Limb (tissue), 2 donors: Measurements from ENCODE around the gene ZNF490.
"Not testable (repeated sequence)": the region's sequence is repeated elsewhere in the genome, so short reads cannot be mapped to it uniquely, and the experiment has no call there.

Experiments used
- DNase-seq, 2 donors: peaks; one replicate each; pipeline ENCODE4 v3.0.0-alpha.2; 2016; ENCODE audit errors: extremely low spot score in 2 of 2

The ZNF490 gene

DNA sequence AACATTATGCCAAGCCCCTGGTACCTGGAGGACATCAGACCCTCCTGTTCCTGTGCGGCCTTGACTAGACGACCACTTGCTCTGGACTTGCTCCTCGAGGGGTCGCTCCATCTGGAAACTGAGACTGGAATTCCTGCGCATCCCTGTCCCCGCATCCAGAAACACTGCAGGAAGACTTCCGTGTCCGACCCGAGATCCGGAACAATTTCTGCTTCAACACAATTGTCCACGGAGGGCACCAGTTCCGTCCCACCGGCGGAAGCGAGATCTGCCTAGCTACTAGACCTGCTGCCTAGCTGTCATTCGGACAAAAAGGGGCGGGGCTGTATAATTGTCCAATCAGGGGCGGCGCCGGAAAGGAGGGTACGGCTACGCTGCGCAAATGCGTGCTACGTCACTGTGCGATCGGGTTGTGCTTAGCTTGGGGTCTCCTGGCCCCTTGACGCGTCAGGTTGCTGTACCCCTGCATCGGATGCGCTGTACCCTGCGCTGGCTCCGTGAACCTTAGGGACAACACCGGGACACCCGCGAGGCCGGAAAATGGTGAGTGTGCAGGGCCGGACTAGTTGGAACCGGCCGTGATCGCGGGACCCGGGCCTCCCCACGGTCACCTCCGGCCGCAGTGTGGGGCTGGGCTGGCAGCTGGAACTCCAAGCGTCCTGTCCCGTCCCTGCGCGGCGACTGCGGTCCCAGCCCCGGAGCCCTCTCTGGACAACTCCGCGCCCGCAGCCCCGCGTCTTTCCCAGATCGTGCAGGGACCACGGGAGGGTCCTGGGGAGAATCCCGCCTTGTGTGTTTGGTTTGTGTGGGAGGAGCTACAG, at the start of gene ZNF490, which contains the start of gene ZNF791:
Gene ZNF490 (minus strand): TSS at position 274 of the 821 bp plus-strand sequence. CDS start 133 bp downstream, at position 141.
Gene ZNF791 (plus strand): TSS at position 381 of the 821 bp plus-strand sequence. CDS start 160 bp downstream, at position 541.
- DNase-seq = peak; percentile 97 to 98

DNA sequence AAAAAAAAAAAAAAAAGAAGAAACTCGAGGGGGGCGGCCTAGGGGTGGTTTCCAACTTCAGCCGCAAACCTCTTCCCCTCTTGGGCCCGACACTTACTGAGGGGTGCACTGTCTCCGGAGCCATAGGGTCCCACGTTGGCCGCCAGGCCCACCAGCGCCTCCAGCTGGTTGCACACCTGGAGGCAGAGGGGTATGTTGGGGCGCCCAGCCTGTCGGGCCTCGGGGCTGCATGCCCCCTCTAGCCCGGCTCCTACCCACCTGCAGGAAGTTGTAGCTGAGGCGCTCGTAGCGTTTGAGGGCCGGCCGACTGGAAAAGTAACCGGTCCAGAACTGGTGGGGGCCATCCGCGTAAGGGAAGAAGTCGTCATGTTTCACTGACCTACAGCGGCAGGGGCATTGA, 47.4 kb upstream of the ZNF490 start:
- DNase-seq = no peak

DNA sequence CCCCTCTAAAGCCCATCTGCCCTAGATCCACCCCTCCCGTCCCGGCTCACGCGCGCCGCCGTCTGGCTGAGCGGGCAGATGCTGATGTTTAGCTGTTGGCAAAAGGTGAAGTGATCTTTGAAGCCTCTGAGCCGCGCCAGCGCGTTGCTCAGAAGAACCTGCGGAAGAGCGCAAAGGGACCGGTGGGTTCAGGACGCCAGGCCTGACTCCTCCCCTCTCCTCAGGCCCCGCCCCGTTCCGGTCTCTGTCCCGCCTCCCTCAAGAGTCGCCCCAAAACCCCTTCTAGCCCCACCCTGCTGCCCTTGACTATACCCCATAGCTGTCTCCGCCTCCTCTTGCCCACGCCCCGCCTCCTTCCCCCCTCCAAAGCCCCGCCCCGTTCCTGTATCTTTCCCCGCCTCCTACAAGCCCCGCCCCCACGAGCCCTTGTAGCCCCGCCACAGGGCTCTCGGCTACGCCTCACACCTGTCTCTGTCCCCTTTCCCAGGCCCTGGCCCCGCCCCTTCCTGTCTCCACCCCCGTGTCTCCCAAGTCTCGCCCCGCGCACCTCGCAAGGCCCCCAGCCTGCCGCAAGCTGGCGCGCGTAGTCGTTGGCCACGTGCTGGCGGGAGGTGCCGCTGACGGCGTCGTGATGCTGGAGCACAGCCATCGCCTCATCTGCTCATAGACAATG, 46.4 kb upstream of the ZNF490 start:
- DNase-seq = no peak

DNA sequence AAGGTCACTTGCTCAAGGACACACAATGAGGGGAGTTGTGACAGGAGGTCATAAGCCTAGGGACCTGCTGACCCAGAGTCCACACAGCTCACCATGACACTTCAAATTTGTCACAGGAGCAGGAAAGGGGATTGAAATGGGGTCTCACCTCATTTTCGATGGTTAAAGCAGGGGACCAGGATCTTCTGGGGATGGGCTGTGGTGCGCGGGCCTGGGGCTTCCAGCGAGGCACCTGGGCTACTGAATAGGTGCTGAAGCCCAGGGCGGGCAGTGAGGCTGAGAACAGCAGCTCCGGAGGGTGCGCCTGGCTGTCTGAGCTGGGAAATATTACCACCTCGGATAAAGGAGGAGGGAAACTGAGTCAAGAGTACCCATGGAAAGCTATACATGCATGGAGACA, 44.9 kb upstream of the ZNF490 start:
- no peak for DNase-seq

DNA sequence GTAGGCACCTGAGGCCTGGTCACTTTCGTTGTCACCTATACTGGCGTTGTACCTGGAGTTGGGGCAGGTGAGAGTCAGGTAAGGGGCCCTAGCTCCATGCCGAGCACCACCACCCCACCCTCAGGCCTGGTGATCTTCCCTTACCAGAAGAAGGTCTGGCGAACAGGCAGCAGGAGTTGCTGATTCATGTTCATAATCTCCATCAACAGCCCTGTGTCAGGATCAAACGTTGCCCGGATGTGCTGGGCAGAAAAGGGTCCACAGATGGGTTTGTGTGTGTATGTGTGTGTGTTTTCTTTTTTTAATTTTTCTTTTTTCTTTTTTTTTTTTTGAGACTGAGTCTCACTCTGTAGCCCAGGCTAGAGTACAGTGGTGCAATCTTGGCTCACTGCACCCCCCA, 41.6 kb upstream of the ZNF490 start:
- DNase-seq = no peak

DNA sequence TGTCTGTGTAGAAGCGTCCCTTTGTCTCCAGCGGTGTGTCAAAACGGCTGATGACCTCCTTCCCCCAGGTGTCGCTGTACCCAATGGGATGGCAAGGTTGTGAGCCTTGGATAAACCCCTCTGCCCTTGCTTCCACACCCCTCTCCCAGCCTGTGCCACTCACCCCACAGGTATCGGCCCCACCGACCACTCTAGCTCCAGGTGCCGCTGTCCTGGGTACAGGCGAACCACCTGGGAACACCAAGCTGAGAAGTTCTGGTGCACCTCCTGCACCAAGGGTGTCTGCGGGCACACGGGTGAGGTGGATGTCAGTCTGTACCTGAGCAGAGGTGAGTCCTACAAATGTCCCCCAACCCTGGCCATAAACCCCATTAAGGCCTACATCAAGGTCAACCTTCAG, 39.3 kb upstream of the ZNF490 start:
- no peak for DNase-seq

DNA sequence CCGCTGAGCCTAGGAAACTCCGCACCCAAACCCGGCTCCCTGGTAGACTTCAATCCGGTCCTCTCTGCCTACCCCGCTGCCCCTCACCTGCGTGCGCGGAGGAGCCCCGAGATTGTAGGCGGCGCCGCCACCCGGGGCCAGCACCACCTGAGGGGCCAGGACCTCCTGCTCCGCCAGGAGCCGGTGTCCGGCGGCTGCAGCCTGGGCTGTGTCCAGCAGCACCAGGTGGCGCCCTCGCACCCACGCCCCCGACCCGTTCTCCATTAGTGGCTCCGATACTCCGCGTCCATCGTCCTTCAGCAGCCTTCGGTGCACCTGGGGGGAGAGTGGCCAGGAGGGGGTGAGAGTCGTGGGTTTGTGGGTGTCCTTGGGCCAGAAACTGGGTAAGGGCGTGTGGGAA, 37.5 kb upstream of the ZNF490 start:
- no peak for DNase-seq

DNA sequence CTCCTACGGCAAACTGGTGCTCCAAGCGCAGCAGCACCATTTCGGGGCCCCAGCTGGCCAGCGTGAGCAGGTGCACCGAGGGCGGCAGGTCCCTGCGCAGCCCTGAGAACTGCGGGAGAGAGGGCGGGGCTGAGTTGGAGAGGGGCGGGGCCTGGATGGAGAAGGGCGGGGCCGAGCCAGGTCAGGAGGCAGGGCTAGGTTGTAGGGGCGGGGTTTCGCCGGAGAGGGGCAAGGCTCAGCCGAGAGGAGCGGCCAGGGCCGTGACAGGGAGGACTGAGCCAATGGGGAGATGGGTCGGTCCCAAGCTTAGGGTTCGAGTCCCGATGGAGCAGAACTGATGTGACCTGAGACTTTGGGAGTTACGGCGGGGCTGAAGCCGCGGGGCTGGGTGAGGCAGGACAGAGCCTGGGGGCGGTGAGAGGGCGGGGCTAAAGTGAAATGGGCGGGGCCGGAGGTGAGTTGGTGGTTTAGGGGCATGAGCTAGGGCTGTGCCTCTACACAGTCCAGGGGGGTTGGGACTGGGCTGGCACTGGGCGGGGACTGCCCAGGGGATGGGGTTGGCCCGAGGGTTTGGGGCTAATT, 37.0 kb upstream of the ZNF490 start:
- DNase-seq = peak in 1 of 2 donors; percentile 66

DNA sequence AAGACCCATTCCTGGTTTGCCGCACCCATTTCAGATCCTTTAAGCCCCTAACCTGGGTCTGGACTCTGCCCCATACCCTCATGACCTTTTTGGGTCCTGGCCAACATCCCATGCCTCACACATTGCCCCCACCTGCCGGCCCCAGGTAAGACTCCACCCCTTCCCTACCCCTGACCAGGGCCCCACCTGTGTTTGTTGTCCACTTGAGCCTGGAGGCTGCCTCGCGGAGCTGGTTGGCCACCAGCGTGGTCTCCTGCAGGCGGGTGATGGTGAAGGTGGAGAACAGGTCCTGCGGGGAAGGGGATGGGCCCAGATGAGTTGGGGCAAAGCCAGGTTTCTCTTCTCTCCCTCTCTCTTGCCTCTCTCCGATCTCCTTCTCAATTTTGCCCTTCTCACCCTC, 36.4 kb upstream of the ZNF490 start:
- no peak for DNase-seq

DNA sequence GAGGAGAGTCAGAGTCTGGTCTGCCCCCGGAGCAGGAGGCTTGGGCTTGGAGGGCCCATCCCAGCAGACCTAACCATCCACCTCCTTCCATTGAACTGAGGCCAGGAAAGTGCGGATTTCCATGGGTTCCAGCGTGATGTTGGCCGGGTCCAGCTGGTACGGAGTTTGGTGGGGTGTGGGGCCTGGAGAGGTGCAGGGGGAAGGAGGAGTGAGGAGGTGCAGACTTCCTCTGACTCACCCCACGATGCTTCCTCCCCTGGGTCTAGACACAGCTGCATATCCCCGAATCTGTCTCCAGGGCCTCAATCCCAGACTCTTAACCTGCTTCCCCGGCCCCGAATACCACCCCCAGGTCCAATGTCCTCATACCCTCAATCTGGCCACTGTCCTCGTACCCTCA, 35.9 kb upstream of the ZNF490 start:
- DNase-seq = no peak

DNA sequence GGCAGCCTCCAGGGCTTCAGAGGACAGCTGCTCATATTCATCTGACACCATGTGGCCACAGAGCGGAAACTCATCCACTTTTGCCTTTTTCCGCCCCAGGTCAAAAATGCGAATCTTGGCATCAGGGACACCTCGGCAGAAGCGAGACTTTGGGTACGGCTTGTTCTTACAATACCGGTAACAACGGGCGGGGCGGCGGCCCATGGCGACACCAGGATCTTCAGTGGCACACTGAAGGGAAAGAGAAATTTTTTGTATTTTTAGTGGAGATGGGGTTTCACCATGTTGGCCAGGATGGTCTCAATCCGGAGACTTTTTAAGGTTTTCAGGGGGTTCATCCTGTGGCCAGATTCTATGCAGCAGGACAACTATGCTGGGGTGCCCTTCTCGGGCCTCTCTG, 33.1 kb upstream of the ZNF490 start:
- not testable (repeated sequence) for DNase-seq

DNA sequence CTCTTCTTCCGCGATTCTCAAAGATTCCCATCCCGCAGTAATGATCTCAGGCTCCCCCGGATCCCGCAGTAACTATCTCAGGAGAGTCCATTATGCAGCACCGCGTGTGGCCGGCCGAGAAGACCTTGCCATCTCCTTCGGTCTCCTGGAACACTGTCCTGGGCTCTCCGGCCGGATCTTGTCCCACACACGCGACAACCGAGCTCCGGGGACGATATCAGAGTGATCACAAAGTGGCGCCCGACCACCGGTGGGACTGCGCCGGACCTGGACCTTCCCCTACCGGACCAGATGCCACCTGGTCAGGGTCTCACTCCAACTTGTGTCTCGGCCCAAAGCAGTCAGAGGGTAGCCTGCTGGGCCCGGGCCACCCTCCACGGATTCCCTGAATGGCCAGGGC, 31.9 kb upstream of the ZNF490 start:
- DNase-seq = no peak

DNA sequence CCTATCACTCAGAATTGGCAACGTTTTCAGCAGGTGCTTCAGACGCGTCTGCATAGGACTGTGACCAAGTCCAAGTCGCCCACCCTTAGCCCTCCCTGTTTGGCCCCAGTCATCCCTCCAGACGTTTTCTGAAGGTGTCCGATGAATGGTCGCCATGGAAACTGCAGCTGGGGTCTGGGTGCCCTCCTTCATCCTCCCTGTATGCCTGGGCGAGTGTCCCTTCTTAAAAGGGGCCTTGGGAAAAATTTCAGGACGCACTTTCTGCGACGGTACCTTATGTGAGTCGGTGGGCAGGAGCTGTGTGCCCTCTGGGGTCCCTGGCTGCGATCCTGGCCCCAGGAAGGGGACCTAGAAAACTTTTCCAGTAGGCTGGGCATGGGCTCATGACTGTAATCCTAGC, 30.8 kb upstream of the ZNF490 start:
- no peak for DNase-seq

DNA sequence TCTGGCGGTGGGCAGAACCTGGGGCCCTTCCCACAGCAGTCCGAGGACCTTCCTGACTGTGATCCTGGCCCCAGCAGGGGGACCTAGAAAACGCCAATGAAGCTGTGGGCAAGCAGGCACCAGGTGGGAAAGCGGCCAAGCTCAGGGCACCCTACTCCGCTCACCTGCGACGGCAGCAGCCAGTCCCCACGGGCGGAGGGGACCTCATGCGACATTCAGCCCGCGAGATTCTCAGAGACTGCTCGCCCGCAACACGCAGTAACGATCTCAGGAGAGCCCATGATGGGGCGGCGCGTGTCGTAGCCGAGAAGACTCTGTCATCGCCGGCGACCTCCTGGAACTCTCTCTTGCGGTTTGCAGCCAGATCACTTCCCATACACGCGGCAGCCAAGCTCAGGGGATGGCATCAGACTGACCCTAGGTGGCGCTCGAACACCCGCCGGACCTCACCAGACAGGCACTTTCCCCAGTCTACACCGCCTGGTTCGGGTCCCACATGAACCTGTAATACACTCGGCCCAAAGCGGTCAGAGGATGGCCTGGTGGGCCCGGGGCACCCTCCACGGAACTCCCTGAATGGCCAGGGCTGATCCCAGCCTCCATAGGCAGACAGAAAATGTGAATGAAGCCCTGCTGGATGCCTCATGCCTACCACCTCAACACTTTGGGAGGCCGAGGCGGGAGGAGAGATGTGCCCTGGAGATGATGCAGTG, 29.4 kb upstream of the ZNF490 start:
- DNase-seq = peak; percentile 51 to 82

DNA sequence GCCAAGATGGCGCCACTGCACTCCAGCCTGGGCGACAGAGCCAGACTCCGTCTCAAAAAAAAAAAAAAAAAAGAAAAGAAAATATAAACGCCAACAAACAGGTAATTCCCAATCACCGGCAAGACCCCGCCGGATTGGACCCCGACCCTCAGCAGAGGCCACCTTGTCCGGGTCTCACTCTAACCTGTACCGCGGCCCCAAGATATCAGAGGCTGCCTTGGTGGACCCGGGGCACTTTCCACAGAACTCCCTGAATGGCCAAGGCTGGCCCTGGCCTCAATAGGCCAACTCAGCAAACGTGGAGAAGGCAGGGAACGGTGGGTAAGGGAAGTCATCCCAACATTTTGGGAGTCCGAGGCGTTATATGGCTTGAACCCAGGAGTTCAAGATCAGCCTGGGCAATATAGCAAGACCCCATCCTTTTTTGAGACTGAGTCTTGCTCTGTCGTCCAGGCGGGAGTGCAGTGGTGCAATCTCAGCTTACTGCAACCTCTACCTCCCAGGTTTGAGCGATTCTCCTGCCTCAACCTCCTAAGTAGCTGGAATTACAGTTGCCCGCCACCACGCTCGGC, 28.1 kb upstream of the ZNF490 start:
- no peak for DNase-seq

DNA sequence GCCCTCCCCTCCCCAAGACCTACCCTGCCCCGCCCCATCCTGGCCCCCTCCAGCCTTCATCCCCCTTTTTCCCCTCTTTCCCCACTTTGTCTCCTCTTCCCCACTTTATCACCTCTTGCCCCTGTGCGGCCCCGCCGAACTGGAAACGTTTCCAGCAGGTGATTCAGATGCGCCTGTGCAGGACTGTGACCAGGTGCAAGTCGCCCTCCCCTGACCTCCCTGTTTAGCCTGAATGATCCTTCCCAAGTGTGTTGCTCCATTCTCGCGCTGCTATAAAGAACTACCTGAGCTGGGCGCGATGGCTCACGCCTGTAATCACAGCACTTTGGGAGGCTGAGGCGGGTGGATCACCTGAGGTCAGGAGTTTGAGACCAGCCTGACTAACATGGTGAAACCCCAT, 26.0 kb upstream of the ZNF490 start:
- DNase-seq = no peak

DNA sequence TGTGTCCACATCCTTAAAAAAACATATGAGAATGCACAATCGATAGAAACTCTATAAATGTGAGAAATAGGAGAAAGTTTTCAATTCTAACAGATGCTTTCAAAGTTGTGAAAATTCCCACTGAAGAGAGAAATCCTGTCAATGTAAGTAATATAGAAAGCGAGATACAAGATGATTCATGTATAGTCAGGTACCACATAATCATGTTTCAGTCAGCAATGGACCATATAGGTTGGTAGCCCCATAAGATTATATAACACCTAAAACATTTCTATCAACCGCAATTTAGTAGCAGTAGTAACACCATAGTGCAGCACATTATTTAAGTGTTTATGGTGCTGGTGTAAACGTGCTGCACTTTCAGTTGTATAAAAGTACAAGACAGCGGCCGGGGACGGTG, 18.6 kb upstream of the ZNF490 start:
- no peak for DNase-seq

DNA sequence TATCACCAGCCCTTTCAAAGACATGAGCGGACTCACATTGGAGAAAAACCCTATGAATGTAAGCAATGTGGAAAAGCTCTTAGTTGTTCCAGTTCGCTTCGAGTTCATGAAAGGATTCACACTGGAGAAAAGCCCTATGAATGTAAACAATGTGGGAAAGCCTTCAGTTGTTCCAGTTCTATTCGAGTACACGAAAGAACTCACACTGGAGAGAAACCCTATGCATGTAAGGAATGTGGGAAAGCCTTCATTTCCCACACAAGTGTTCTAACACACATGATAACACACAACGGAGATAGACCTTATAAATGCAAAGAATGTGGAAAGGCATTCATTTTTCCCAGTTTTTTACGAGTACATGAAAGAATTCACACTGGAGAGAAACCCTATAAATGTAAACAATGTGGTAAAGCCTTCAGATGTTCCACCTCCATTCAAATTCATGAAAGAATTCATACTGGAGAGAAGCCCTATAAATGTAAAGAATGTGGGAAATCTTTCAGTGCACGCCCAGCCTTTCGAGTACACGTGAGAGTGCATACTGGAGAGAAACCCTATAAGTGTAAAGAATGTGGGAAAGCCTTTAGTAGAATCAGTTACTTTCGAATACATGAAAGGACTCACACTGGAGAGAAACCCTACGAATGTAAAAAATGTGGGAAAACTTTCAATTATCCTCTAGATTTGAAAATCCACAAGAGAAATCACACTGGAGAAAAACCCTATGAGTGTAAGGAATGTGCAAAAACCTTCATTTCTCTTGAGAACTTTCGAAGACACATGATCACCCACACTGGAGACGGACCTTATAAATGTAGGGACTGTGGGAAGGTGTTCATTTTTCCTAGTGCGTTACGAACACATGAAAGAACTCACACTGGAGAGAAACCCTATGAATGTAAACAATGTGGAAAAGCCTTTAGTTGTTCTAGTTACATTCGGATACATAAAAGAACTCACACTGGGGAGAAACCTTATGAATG, 17.7 kb upstream of the ZNF490 start:
- no peak for DNase-seq

DNA sequence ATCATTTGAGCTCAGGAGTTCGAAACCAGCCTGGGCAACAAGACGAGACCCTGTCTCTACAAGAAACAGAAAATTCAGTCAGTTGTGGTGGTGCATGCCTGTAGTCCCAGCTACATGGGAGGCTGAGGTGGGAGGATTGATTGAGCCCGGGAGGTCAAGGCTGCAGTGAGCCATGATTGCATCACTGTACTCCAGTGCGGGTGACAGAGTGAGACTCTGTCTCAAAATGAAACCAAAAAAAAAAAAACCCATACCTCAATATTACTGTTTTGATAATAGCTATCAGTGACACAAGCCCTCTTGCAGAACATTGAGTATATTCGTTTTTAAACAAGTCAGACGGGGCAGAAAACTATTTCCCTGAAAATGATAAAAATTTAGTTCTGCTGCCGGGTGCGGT, 16.3 kb upstream of the ZNF490 start:
- DNase-seq = no peak

DNA sequence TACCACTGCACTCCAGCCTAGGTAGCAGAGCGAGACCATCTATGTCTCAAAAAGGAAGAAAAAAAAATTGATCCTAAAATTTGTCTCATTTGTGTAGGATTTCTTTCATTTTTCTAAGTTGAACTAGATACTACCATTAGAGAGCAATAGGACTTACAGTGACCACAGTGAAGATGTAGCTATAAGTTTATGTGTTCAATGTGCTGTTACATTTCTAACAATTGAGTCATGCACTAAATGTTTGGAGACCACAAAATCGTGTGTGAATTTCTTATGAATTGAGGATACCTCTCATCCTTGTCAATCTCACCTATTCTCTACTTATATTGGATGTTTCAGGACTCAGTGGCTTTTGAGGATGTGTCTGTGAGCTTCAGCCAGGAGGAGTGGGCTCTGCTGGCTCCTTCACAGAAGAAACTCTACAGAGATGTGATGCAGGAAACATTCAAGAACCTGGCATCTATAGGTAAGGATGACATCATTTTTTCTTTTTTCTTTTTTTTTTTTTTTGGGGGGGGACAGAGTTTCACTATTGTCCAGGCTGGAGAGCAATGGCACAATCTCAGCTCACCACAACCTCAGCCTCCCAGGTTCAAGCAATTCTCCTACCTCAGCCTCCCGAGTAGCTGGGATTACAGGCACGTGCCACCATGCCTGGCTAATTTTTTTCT, 12.9 kb upstream of the ZNF490 start:
- DNase-seq = no peak
